ENCODE results near the gene MIA3.

DNA sequence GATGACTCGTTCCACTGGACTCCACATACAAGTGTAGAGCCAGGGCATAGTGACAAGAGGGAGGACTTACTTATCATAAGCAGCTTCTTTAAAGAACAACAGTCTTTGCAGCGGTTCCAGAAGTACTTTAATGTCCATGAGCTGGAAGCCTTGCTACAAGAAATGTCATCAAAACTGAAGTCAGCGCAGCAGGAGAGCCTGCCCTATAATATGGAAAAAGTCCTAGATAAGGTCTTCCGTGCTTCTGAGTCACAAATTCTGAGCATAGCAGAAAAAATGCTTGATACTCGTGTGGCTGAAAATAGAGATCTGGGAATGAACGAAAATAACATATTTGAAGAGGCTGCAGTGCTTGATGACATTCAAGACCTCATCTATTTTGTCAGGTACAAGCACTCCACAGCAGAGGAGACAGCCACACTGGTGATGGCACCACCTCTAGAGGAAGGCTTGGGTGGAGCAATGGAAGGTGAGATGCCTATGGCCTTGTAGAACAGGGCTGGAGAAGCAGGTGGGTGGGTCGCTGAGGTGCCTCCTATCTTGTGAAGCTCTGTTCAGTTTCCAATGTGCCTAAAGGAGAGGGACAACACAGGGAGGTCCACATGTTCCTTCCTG lies 12.1 kb downstream of the MIA3 start:
- TF ChIP-seq, protein P1, sequence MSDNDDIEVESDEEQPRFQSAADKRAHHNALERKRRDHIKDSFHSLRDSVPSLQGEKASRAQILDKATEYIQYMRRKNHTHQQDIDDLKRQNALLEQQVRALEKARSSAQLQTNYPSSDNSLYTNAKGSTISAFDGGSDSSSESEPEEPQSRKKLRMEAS (CRISPR knock-in tag; IDR thresholded peaks at IDR 0.05), result no peak
- TF ChIP-seq, protein P2, sequence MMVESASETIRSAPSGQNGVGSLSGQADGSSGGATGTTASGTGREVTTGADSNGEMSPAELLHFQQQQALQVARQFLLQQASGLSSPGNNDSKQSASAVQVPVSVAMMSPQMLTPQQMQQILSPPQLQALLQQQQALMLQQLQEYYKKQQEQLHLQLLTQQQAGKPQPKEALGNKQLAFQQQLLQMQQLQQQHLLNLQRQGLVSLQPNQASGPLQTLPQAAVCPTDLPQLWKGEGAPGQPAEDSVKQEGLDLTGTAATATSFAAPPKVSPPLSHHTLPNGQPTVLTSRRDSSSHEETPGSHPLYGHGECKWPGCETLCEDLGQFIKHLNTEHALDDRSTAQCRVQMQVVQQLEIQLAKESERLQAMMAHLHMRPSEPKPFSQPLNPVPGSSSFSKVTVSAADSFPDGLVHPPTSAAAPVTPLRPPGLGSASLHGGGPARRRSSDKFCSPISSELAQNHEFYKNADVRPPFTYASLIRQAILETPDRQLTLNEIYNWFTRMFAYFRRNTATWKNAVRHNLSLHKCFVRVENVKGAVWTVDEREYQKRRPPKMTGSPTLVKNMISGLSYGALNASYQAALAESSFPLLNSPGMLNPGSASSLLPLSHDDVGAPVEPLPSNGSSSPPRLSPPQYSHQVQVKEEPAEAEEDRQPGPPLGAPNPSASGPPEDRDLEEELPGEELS (CRISPR knock-in tag; IDR thresholded peaks at IDR 0.05; ENCODE audit: borderline replicate concordance), result no peak
- TF ChIP-seq POLR2AphosphoS5 (IDR thresholded peaks at IDR 0.05; ENCODE audit: control insufficient read depth, insufficient read depth, low read depth, low read length), result no peak
- no peak for TF ChIP-seq FOXM1 (IDR thresholded peaks at IDR 0.05; ENCODE audit: low read depth)
- TF ChIP-seq FOXM1 (CRISPR knock-in tag; IDR thresholded peaks at IDR 0.05; ENCODE audit: low read depth), result no peak
- TF ChIP-seq, protein P3, sequence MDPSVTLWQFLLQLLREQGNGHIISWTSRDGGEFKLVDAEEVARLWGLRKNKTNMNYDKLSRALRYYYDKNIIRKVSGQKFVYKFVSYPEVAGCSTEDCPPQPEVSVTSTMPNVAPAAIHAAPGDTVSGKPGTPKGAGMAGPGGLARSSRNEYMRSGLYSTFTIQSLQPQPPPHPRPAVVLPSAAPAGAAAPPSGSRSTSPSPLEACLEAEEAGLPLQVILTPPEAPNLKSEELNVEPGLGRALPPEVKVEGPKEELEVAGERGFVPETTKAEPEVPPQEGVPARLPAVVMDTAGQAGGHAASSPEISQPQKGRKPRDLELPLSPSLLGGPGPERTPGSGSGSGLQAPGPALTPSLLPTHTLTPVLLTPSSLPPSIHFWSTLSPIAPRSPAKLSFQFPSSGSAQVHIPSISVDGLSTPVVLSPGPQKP (CRISPR knock-in tag; IDR thresholded peaks at IDR 0.05), result no peak
- TF ChIP-seq, protein P4, sequence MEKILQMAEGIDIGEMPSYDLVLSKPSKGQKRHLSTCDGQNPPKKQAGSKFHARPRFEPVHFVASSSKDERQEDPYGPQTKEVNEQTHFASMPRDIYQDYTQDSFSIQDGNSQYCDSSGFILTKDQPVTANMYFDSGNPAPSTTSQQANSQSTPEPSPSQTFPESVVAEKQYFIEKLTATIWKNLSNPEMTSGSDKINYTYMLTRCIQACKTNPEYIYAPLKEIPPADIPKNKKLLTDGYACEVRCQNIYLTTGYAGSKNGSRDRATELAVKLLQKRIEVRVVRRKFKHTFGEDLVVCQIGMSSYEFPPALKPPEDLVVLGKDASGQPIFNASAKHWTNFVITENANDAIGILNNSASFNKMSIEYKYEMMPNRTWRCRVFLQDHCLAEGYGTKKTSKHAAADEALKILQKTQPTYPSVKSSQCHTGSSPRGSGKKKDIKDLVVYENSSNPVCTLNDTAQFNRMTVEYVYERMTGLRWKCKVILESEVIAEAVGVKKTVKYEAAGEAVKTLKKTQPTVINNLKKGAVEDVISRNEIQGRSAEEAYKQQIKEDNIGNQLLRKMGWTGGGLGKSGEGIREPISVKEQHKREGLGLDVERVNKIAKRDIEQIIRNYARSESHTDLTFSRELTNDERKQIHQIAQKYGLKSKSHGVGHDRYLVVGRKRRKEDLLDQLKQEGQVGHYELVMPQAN (IDR thresholded peaks at IDR 0.05; ENCODE audit: borderline replicate concordance), result no peak
- TF ChIP-seq, protein P5, sequence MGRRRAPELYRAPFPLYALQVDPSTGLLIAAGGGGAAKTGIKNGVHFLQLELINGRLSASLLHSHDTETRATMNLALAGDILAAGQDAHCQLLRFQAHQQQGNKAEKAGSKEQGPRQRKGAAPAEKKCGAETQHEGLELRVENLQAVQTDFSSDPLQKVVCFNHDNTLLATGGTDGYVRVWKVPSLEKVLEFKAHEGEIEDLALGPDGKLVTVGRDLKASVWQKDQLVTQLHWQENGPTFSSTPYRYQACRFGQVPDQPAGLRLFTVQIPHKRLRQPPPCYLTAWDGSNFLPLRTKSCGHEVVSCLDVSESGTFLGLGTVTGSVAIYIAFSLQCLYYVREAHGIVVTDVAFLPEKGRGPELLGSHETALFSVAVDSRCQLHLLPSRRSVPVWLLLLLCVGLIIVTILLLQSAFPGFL (CRISPR knock-in tag; IDR thresholded peaks at IDR 0.05), result no peak
- TF ChIP-seq YY1 (IDR thresholded peaks at IDR 0.05; ENCODE audit: borderline replicate concordance in 1 of 3, control insufficient read depth in 1 of 3, extremely low read depth in 1 of 3, insufficient read depth in 3 of 3, insufficient read length in 1 of 3, insufficient replicate concordance in 2 of 3, low read depth in 1 of 3, low read length in 2 of 3), result no peak
- TF ChIP-seq ELF4 (CRISPR knock-in tag; IDR thresholded peaks at IDR 0.05), result no peak
- no peak for TF ChIP-seq ZNF324 (CRISPR knock-in tag; IDR thresholded peaks at IDR 0.05)
- no peak for TF ChIP-seq CCNT2 (IDR thresholded peaks at IDR 0.05; ENCODE audit: borderline replicate concordance, extremely low read depth, insufficient read length, low read depth, low read length)
